ENCODE data around the gene RIT1.

- no peak for TF ChIP-seq CTCF (IDR thresholded peaks at IDR 0.05)
- TF ChIP-seq POLR2A (IDR thresholded peaks at IDR 0.05) = no peak
These were observed 11.5 kb downstream of the RIT1 start for GRCh38 chr1:155899683-155900082.
